GM06990 (cell line): ENCODE data around the gene RASSF6.
"Not testable (repeated sequence)": the region's sequence is repeated elsewhere in the genome, so short reads cannot be mapped to it uniquely, and the experiment has no call there.

Experiments
- DNase-seq: peaks from one replicate; pipeline ENCODE4 v3.0.0-alpha.2; 2011; ENCODE audit not compliant: insufficient read length; ENCODE audit errors: extremely low read depth
- H3K27me3 ChIP-seq: replicated peaks from 2 replicates; pipeline ENCODE4 v1.6.0; 2011; ENCODE audit warnings: low read length; ENCODE audit not compliant: control insufficient read depth, insufficient read depth
- H3K36me3 ChIP-seq: 2 replicates; pipeline ENCODE4 v1.5.1; 2011; ENCODE audit warnings: low read length; ENCODE audit not compliant: control insufficient read depth, insufficient read depth
- H3K4me3 ChIP-seq: replicated peaks from 2 replicates; pipeline ENCODE4 v1.5.1; 2011; ENCODE audit warnings: low read depth, mild to moderate bottlenecking, control low read depth, low read length
- TF ChIP-seq, protein P1 (sequence below): IDR thresholded peaks from 2 replicates; pipeline ENCODE4 v1.5.1; 2011; ENCODE audit warnings: low read length, control low read depth, mild to moderate bottlenecking, inconsistent platforms; ENCODE audit not compliant: insufficient read depth, poor library complexity, severe bottlenecking

The RASSF6 gene

DNA sequence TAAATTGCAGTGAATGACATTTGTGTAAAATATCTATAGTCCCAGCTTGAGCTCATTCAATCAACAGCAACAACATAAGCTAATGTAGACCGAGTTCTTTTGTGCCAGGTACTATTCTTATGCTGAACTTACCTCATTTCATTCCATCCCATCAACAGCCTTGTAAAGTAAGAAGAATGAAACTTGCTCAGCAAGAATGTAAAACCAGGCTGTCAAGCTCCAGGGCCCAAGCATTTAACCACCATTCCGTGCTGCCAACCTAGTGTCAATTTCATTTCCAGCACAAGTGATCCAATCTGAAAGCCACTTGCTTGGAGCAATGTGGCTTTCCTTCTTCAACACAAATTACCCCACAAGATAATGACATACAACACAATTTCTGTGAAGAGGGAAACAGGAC, 36.6 kb downstream of the RASSF6 start:
- Histone ChIP-seq H3K36me3 (no peaks in the 10 kb centered on the region), H3K4me3 (no peak overlapping the region), H3K27me3 (no peaks in the 10 kb centered on the region)
- DNase-seq, result no peak
- TF ChIP-seq, protein P1, sequence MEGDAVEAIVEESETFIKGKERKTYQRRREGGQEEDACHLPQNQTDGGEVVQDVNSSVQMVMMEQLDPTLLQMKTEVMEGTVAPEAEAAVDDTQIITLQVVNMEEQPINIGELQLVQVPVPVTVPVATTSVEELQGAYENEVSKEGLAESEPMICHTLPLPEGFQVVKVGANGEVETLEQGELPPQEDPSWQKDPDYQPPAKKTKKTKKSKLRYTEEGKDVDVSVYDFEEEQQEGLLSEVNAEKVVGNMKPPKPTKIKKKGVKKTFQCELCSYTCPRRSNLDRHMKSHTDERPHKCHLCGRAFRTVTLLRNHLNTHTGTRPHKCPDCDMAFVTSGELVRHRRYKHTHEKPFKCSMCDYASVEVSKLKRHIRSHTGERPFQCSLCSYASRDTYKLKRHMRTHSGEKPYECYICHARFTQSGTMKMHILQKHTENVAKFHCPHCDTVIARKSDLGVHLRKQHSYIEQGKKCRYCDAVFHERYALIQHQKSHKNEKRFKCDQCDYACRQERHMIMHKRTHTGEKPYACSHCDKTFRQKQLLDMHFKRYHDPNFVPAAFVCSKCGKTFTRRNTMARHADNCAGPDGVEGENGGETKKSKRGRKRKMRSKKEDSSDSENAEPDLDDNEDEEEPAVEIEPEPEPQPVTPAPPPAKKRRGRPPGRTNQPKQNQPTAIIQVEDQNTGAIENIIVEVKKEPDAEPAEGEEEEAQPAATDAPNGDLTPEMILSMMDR, result no peak

DNA sequence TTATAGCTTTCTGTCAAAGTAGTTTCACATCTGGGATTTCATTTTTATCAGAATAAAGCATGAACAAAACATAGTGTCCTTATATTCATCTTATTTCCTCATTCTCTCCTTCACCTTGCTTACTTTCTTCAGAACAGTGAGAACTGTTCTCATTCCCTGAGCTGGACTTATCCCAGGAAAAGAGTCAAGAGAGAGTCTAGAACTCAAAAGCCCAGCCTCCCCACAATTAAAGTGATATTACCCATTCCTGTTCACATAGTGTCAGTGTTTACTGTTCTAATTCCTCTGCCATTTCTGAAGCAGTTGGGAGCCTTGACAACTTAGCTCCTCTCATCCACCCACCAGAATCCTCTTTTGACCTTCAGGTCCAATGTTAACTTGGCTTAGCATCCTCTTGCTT, 42.9 kb downstream of the RASSF6 start:
- H3K27me3 ChIP-seq, result no peaks in the 10 kb centered on the region
- H3K36me3 ChIP-seq, result no peaks in the 10 kb centered on the region
- no peak overlapping the region for H3K4me3 ChIP-seq
- no peak for DNase-seq
- TF ChIP-seq, protein P1, result no peak

DNA sequence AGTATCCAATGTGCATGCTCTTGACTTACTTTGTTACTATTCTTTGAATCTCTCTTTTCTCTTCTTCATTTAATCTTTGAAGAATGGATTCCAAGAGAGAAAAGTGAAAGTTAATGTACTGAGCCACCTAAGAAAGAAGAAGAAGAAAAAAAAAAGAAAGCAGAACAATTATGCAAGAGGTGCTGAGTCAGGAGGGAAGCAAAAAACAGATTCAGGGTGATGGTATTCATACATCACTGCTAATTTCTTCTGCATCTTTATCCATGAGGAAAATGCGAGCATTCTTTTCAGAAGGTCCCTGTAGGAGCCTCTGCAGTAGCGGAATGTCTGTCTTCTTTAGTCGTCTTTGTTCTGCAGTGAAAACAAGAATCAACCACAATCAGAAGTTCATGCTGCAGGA, 43.9 kb downstream of the RASSF6 start:
- H3K36me3 ChIP-seq, result no peaks in the 10 kb centered on the region
- TF ChIP-seq, protein P1, result no peak
- no peaks in the 10 kb centered on the region for H3K27me3 ChIP-seq
- DNase-seq, result no peak
- no peak overlapping the region for H3K4me3 ChIP-seq

- DNase-seq, result peak; percentile 17
- Histone ChIP-seq H3K4me3 (no peak overlapping the region), H3K36me3 (no peaks in the 10 kb centered on the region), H3K27me3 (no peaks in the 10 kb centered on the region)
- TF ChIP-seq, protein P1, result no peak
Observed at GRCh38 chr4:73575660-73576059, 44.6 kb downstream of the RASSF6 start.

- H3K4me3 ChIP-seq, result no peak overlapping the region
- TF ChIP-seq, protein P1, result peak; percentile 94
- peak; percentile 43 for DNase-seq
- no peaks in the 10 kb centered on the region for H3K27me3 ChIP-seq
- H3K36me3 ChIP-seq, result no peaks in the 10 kb centered on the region
Observed at GRCh38 chr4:73573794-73574528, 46.3 kb downstream of the RASSF6 start.

DNA sequence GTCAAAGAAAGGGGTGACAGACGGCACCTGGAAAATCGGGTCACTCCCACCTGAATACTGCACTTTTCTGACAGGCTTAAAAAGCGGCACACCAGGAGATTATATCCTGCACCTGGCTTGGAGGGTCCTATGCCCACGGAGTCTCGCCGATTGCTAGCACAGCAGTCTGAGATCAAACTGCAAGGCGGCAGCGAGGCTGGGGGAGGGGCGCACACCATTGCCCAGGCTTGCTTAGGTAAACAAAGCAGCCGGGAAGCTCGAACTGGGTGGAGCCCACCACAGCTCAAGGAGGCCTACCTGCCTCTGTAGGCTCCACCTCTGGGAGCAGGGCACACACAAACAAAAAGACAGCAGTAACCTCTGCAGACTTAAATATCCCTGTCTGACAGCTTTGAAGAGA, 69.4 kb downstream of the RASSF6 start:
- not testable (repeated sequence) for H3K27me3 ChIP-seq, H3K4me3 ChIP-seq, DNase-seq, H3K36me3 ChIP-seq
